Measurements from ENCODE around the gene SERINC5.
"Not testable (repeated sequence)": the region's sequence is repeated elsewhere in the genome, so short reads cannot be mapped to it uniquely, and the experiment has no call there.

SERINC5 gene

GRCh38 chr5:80127116-80127552 is 128.7 kb downstream of the SERINC5 start:
- no peak for DNase-seq

GRCh38 chr5:80125962-80126480 is 129.8 kb downstream of the SERINC5 start:
- no peak for DNase-seq

DNA sequence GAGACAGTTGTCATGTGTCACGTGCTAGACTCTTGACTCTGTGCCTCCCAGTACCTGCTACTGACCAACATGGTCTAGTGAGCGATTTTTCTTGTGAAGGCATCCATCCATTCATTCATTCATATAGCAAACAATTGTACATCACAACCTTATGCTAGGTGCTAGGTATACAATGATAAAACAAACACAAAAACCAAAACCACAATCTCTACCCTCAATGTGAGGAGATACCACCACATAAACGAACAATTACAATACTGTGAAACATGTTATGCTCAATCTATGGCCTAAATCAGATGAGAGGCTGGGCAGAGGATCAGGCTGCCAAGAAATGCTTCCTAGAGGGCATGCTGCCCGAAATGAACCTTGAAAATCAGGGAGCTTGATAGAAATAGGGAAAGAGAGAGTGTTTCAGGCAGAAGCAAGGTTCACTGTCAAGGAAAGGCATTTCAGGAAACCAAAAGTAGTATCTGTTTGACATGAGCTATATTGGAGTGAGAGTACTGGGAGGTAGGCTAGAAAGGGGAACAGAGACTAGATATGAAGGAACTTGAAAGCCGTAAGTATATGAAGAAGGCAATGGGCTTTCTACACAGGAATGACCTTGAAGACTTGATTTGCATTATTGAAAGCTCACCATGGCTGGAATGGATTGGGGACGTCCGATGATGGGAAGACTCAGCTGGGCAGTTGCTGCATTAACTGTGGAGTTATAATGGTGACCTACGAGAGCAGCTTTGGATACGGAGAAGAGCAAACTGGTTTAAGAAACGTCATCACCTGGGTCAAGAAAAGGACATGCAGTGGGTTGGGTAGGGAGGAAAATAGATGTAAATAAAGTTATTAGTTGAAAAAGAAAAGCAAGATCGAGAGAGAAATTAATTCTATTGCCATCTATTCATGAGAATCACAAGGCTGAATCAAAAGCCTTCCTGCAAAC is 130.6 kb downstream of the SERINC5 start:
- no peak for DNase-seq

DNA sequence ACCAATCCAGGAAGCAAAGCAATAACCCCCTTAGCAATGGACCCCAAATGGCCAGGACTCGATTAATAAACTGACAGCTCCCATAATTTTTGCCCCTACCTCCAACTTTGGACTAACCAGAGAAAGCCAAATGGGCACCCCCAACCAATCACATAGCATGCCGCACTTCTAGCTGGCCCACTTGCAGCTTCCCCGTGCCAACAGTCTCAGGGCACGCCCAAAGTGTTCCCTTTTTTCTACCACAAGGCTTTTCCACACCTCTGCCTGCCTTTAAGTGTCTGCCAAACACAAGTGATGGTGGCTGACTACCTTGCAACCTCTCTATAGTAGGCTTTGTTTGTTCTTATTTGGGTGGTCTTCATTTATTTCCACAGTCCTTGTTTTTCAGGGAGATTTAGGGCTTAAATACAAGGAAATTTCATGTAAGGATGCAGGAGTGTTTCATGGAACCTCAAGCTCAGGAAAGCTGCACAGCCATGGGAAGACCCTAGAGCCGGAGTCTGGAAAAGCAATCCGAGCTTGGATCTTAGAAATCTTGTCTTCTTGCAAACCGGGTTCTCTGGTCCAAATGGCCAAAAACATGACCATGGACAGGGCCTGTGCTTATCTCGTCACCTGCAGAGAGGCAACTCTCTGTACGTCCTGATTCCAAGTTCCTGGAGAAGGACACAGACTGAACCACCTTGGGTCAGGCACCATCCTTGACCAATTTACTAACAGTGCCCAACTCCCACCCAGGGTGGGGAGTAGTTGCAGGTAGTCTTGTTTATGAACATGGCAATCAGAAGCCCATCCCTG is 131.5 kb downstream of the SERINC5 start:
- no peak for DNase-seq

GRCh38 chr5:80122579-80122978 is 133.3 kb downstream of the SERINC5 start:
- no peak for DNase-seq

DNA sequence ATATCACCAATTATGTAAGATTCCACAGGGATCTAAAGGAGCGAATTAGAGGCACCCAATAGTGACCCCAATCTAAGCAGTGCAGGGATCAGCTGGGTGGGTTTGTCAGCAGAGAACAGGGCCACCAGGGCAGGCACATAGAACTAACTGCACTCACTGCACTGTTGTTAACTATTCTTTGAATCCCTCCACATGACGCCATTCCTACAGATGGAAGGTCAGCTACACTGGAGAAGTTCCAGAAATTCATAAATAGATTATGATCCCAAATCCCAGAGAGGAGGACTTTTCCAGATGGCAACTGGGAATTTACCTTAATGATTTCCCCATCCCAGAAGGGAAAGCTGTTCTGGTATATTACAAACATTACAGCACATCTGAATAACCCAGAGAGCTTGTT is 136.5 kb downstream of the SERINC5 start:
- DNase-seq: no peak

DNA sequence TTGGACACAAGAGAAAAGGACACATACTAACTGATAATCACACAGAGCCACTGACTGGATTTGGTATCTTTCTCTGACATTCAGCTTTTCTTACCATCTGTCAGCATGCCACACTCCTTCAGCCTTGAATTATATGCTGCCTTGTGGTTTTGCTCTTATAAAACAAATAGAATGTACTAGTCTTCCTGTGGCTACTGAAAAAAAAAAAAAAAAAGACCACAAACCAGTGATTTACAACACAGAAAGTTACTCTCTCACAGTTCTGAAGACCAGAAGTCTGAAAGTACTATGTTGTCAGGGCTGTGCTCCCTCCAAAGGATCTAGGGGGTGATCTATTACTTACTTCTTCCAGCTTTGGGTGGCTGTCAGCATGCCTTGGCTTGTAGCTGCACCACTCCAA is 138.4 kb downstream of the SERINC5 start:
- no peak for DNase-seq

DNA sequence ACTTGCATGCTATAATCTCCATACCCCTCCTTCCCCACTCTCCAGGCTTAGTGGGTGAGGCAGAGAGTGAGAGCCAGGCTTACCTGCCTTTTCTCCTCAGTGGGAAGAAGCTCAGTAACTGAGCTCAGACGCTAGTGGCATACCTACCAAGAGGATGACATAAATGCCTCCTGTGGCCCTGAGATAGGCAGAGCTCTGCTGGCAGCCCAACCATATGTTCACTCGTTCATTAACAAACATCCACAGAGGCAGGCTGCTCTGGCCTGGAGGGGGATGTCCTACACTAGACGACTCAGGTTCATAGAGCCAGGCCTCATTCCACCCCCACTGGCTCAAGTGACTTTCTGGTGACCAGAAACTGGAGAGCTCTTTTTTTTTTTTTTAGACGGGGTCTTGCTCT is 139.4 kb downstream of the SERINC5 start:
- DNase-seq: no peak

- no peak for DNase-seq
Observed at GRCh38 chr5:80116000-80116399, 139.8 kb downstream of the SERINC5 start.

DNA sequence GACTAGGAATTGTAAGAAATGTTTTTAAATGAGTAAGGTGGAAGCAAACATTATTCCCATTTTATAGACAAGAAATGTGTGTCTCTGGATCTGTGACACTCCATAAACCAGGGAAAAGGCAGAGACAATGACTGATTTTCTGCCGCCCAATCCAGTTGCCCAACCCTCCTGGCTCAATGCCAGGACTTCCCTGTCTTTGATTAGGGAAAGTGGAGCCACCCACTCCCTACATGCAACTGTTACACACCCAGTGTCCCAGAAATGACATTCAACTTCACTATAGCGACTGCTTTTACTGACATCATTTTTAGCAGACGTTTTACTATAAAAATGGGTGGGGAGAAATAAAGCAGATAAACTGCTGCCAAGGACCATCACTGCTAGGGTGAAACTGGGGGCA is 141.0 kb downstream of the SERINC5 start:
- no peak for DNase-seq

DNA sequence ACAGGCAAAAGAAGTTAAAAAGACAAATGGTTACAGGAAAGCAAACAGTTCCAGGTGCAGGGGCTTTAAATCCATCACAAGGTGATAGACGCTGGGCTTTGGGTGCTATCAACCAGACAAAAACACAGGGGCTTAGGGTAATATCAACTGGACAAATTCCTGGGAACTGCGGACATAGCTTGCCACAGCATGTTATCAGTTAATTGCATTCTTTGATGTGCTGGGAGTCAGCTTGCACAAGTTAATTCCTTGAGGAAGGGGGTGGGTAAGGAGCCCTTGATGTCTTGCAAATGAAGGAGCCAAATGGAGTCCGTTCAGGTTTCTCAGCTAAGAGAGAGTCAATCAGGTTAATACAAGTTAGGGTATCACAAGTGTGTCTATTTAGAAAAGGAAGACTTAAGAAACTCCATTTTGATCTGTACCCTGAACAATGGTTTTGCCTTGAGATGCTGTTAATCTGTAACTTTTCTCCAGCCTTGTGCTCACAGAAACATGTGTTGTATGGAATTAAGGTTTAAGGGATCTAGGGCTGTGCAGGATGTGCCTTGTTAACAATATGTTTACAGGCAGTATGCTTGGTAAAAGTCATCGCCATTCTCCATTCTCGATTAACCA is 144.4 kb downstream of the SERINC5 start:
- not testable (repeated sequence) for DNase-seq

DNA sequence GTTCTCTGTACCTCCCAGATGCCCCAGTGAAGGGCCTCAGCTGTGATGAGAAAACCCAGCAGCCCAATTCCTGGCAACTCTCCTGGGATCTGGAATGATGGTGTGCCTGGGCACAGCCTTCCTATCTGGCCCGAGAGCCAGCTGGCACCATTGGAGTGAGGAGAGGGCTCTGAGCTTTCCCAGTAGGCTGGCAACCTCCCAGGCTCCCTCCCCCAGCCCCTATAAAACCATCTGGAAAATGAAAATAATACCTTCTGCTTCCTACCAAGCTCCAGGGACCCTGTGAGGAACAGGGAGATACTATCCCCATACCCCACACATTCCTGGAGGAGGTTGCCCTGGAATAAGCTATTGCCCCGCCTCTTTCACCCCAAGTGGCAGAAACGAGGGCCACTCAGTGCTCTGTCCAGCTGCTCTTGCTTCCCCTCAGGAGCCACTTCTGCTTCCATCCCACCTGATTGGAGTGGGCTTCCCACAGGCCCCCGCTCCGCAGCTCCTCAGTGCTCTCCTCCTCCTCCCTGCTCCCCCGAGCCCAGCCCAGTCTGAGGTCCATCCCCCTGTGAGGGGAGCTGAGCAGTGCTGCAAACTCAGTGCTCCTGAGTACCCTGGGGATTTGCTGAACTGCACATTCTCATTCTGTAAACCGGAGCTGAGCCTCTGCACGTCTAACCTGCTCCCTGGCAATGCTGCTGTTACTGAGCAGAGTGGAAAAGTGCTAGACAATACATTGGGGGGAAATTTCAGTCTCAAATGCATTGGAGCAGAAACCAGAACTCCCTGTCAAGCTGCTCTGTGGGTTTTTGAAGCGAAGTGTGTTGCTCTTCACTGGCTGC is 146.0 kb downstream of the SERINC5 start:
- DNase-seq: peak; percentile 7

GRCh38 chr5:80106916-80107315 is 148.9 kb downstream of the SERINC5 start:
- DNase-seq: no peak

DNA sequence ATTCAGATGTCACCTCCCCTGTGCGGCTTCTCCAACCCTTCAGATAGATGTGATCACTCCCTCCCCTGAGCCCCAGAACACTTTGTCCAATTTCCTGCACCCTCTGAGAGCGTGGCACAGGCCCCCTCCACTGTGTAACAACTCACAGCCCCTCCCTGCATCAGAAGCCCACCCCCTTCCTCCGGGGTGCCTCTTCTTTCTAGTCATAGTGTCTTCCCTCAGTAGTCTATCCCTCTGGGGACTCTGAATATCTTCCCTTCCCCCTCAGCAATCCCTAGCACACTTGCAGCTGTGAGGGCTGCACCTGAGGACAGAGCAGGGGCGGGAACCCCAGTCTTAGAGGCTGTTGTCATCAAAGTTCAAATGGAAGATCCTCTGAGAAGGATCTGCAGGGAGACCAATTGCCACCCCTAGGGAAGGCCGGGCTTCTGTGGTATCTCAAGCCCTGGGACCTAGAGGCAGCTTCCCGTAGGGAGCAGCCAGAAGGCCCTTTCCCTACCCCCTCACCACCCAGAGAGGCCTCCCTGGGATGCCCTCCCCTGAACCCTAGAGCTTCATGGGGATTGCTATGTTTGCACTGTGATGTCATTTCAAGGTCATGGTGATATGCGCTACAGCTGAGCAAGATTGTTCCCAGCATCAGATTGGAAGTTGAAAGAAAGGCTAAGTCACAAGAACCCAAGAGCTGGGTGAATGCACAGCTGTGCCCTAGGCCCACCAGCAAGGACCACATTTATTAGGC is 150.0 kb downstream of the SERINC5 start:
- DNase-seq: no peak

- DNase-seq: no peak
Observed at GRCh38 chr5:80103371-80103770, 152.5 kb downstream of the SERINC5 start.

GRCh38 chr5:80101993-80102392 is 153.9 kb downstream of the SERINC5 start:
- DNase-seq: no peak

- no peak for DNase-seq
Observed at GRCh38 chr5:80097451-80097850, 158.4 kb downstream of the SERINC5 start.

GRCh38 chr5:80094236-80094738 is 161.6 kb downstream of the SERINC5 start:
- no peak for DNase-seq

GRCh38 chr5:80093796-80094195 is 162.1 kb downstream of the SERINC5 start:
- no peak for DNase-seq

DNA sequence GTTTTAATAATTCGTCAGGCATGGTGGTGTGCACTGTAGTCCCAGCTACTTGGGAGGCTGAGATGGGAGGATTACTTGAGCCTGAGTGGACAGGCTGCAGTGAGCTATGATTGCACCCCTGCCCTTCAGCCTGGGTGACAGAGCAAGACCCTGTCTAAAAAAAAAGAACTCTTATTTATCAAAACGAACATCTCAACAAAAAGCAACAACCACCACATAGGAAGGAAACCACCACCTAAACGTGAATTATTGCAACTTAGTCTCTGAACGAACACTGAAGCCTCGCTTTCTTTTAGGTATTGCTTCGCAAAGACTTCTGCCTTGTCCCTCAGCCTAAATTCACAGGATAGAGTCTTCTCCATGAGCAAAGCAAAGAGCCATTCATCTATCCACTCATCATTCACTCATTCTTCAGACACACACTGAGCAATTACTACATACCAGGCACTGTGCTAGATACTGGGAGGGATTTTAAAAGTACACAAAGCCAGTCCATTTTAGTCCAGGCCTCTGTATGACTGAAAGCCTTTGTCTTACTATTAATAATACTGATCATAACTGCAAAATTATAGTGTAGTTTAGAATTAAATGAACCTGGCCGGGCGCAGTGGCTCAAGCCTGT is 163.3 kb downstream of the SERINC5 start:
- DNase-seq: no peak

DNA sequence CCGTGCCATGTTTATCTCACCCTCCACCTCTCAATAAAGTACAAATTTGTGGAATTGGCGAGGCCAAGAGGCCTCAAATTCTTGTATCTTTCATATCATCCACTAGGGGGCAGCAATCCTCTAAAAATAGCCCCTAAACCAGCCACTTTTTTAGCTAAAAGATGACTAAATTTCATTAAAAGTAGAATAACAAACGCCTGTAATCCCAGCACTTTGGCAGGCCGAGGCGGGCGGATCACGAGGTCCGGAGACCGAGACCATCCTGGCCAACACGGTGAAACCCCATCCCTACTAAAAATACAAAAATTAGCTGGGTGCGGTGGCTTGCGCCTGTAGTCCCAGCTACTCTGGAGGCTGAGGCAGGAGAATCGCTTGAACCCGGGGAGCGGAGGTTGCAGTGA is 164.1 kb downstream of the SERINC5 start:
- not testable (repeated sequence) for DNase-seq

Data from NCI-H2107 (cell line).